WTC11 (cell line): ENCODE data around the gene TMEM145. TPM values are rescaled to one million over a fixed set of nuclear protein-coding genes. Genes with fewer than 3 reads are reported as not detected.

Experiments used
- ATAC-seq: fragments of 200-7000 bp; cut with Tn5 transposase; 2 replicates; pipeline ENCODE4 v1.10.0; 2021; ENCODE audit warnings: mild to moderate bottlenecking, moderate library complexity
- CTCF ChIA-PET: fragments of 300-600 bp; sonication (Branson Sonifier 250); formaldehyde crosslinking; loops from one replicate; lab custom pipeline; 2021; ENCODE audit warnings: antibody characterized with exemption; lab: Charles Lee
- POLR2A ChIA-PET: fragments of 350-600 bp; sonication (Branson Sonifier 250); formaldehyde crosslinking; loops from one replicate; lab custom pipeline; 2021; ENCODE audit warnings: antibody characterized with exemption; lab: Charles Lee
- DNase-seq: peaks from one replicate; pipeline ENCODE4 v3.0.0; 2021; ENCODE audit warnings: low spot score
- H3K27ac Mint-ChIP-seq: 2 replicates; pipeline ENCODE4 v1.8.0; 2021; ENCODE audit warnings: mixed read lengths
- H3K27me3 Mint-ChIP-seq: 2 replicates; pipeline ENCODE4 v1.8.0; 2021; ENCODE audit warnings: low read depth, mild to moderate bottlenecking, moderate library complexity, mixed read lengths
- H3K36me3 Mint-ChIP-seq: 2 replicates; pipeline ENCODE4 v1.8.0; 2021; ENCODE audit warnings: mixed read lengths
- H3K4me1 Mint-ChIP-seq: 2 replicates; pipeline ENCODE4 v1.8.0; 2022; ENCODE audit warnings: mixed read lengths
- H3K4me3 Mint-ChIP-seq: 2 replicates; pipeline ENCODE4 v1.8.0; 2021; ENCODE audit warnings: mild to moderate bottlenecking, moderate library complexity, mixed read lengths
- H3K9me3 Mint-ChIP-seq: 2 replicates; pipeline ENCODE4 v1.8.0; 2021; ENCODE audit warnings: mixed read lengths
- AR ChIP-seq: fragments of 250-450 bp; sonication (Bioruptor Pico); IDR thresholded peaks from 2 replicates; pipeline ENCODE4 v1.9.0; 2021; ENCODE audit warnings: mild to moderate bottlenecking
- ESRRA ChIP-seq: sonication (generic); formaldehyde crosslinking; IDR thresholded peaks from 2 replicates; pipeline ENCODE4 v1.8.1; 2022; ENCODE audit warnings: mild to moderate bottlenecking, missing genetic modification reagents, borderline replicate concordance
- ETV6 ChIP-seq: sonication (generic); formaldehyde crosslinking; IDR thresholded peaks from 2 replicates; pipeline ENCODE4 v1.8.1; 2022; ENCODE audit warnings: mild to moderate bottlenecking, missing genetic modification reagents
- FOXP1 ChIP-seq: sonication (generic); formaldehyde crosslinking; IDR thresholded peaks from 2 replicates; pipeline ENCODE4 v1.8.0; 2022; ENCODE audit warnings: missing genetic modification reagents, mild to moderate bottlenecking, moderate library complexity, borderline replicate concordance
- MXD4 ChIP-seq: fragments of 250-450 bp; sonication (Bioruptor Pico); IDR thresholded peaks from 2 replicates; pipeline ENCODE4 v1.8.0; 2021; ENCODE audit warnings: mild to moderate bottlenecking, moderate library complexity, borderline replicate concordance
- NFATC4 ChIP-seq: fragments of 250-450 bp; sonication (Bioruptor Pico); IDR thresholded peaks from 2 replicates; pipeline ENCODE4 v1.9.0; 2021; ENCODE audit warnings: mild to moderate bottlenecking
- NFYB ChIP-seq: sonication (generic); formaldehyde crosslinking; conservative IDR thresholded peaks from 2 replicates; pipeline ENCODE4 v1.8.0; 2022; ENCODE audit warnings: low read depth, missing genetic modification reagents
- NR1H2 ChIP-seq: sonication (generic); formaldehyde crosslinking; IDR thresholded peaks from 2 replicates; pipeline ENCODE4 v1.9.0; 2021; ENCODE audit warnings: mild to moderate bottlenecking, moderate library complexity, missing genetic modification reagents
- ZNF317 ChIP-seq: sonication (generic); formaldehyde crosslinking; IDR thresholded peaks from 2 replicates; pipeline ENCODE4 v1.8.1; 2023; ENCODE audit warnings: low read depth, mild to moderate bottlenecking, moderate library complexity, missing genetic modification reagents, borderline replicate concordance
- total RNA-seq: library from RNA; stranded (reverse); gene quantifications from 3 replicates; pipeline ENCODE4 v1.2.3, GENCODE V29; 2021
- TF ChIP-seq, protein P1 (sequence below): sonication (generic); formaldehyde crosslinking; IDR thresholded peaks from 2 replicates; pipeline ENCODE4 v1.8.0; 2022; ENCODE audit warnings: mild to moderate bottlenecking, missing genetic modification reagents
- TF ChIP-seq, protein P2 (sequence below): fragments of 250-450 bp; sonication (Bioruptor Pico); IDR thresholded peaks from 2 replicates; pipeline ENCODE4 v1.9.0; 2021; ENCODE audit warnings: mild to moderate bottlenecking, borderline replicate concordance
- TF ChIP-seq, protein P3 (sequence below): sonication (generic); formaldehyde crosslinking; IDR thresholded peaks from 2 replicates; pipeline ENCODE4 v1.8.1; 2022; ENCODE audit warnings: low read depth, mild to moderate bottlenecking, moderate library complexity, missing genetic modification reagents, borderline replicate concordance
- TF ChIP-seq, protein P4 (sequence below): sonication (generic); formaldehyde crosslinking; IDR thresholded peaks from 2 replicates; pipeline ENCODE4 v1.8.0; 2022; ENCODE audit warnings: mild to moderate bottlenecking, missing genetic modification reagents
- TF ChIP-seq, protein P5 (sequence below): sonication (generic); formaldehyde crosslinking; IDR thresholded peaks from 2 replicates; pipeline ENCODE4 v1.8.1; 2023; ENCODE audit warnings: mild to moderate bottlenecking, missing genetic modification reagents, moderate library complexity

TMEM145 gene
- total RNA-seq, 1 experiment from 2014 or later: 6.9 TPM

DNA sequence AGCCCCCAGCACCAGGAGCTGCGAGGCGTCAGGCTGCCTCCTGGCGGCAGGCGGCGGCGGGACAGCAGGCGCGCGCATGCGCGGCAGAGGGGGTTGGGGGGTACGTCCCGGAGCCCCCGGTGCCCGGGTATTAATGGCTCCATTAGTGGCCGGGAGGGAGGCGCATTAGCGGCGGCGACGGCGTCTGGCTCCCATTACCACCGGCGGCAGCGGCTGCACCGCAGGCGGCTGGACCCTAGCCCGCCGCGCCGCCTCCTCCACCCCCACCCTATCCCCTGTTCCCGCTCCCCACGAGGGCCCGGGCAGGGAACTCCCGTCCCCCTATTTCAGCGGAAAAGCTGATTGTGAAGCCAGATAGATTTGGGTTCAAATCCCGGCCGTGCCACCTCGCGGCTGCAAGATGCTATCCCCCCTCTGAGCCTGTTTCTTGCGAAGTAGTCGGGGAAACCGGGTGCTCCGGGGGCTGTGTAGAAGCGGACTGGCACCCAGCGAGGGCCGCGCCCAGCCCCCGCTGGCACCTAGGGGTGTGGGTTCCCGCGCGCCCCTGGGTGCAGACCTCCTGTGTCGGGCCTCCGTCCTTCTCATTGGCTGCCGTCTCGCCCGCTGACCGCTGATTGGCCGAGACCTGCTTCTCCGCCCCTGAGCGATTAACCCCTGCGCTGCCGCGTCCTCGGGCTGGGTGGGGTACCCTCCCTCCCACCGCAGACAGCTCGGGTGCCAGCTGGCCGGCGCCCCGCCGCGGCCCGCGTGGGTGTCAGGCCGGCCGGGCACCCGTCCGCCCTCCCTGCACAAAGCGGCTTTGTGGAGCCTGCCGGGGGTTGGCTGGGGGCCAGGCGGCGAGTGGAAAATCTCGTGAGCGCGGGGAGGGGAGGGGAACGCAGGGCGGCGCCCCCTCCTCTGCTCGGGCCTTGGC is 33.0 kb upstream of the TMEM145 start (continued):
- TF ChIP-seq AR: no peak

DNA sequence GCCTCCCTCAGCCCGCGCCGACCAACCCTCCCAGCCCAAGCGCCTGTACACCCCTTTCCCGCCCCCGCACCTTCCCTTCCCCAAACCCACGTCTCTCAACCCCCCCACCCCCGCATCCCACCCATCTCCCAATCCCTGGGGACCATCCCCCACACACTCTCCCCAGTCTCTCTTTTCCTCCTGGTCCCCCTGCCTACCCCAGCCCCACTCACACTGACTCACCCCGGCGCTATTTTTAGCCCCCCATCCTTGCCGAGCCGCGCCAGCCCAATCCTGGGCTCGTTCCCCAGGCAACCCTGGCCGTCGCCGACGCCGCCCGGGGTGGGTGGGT is 32.3 kb upstream of the TMEM145 start:
- peak overlapping the region; percentile 18 for H3K4me3 Mint-ChIP-seq

GRCh38 chr19:42281146-42281826 is 31.8 kb upstream of the TMEM145 start:
- Mint-ChIP-seq H3K27ac (peak overlapping the region; percentile 69; the same call in 1 of the 2 replicates), H3K9me3 (no peaks in the 10 kb centered on the region), H3K27me3 (no peaks in the 10 kb centered on the region), H3K36me3 (no peaks in the 10 kb centered on the region), H3K4me1 (peaks cover 37% of the 10 kb centered on the region), H3K4me3 (peak overlapping the region; percentile 75)
- TF ChIP-seq, protein P1, sequence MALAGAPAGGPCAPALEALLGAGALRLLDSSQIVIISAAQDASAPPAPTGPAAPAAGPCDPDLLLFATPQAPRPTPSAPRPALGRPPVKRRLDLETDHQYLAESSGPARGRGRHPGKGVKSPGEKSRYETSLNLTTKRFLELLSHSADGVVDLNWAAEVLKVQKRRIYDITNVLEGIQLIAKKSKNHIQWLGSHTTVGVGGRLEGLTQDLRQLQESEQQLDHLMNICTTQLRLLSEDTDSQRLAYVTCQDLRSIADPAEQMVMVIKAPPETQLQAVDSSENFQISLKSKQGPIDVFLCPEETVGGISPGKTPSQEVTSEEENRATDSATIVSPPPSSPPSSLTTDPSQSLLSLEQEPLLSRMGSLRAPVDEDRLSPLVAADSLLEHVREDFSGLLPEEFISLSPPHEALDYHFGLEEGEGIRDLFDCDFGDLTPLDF (CRISPR knock-in tag): no peak
- TF ChIP-seq ETV6 (CRISPR knock-in tag) (no peak), FOXP1 (no peak)
- TF ChIP-seq, protein P2, sequence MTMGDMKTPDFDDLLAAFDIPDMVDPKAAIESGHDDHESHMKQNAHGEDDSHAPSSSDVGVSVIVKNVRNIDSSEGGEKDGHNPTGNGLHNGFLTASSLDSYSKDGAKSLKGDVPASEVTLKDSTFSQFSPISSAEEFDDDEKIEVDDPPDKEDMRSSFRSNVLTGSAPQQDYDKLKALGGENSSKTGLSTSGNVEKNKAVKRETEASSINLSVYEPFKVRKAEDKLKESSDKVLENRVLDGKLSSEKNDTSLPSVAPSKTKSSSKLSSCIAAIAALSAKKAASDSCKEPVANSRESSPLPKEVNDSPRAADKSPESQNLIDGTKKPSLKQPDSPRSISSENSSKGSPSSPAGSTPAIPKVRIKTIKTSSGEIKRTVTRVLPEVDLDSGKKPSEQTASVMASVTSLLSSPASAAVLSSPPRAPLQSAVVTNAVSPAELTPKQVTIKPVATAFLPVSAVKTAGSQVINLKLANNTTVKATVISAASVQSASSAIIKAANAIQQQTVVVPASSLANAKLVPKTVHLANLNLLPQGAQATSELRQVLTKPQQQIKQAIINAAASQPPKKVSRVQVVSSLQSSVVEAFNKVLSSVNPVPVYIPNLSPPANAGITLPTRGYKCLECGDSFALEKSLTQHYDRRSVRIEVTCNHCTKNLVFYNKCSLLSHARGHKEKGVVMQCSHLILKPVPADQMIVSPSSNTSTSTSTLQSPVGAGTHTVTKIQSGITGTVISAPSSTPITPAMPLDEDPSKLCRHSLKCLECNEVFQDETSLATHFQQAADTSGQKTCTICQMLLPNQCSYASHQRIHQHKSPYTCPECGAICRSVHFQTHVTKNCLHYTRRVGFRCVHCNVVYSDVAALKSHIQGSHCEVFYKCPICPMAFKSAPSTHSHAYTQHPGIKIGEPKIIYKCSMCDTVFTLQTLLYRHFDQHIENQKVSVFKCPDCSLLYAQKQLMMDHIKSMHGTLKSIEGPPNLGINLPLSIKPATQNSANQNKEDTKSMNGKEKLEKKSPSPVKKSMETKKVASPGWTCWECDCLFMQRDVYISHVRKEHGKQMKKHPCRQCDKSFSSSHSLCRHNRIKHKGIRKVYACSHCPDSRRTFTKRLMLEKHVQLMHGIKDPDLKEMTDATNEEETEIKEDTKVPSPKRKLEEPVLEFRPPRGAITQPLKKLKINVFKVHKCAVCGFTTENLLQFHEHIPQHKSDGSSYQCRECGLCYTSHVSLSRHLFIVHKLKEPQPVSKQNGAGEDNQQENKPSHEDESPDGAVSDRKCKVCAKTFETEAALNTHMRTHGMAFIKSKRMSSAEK (CRISPR knock-in tag): no peak
- TF ChIP-seq, protein P3, sequence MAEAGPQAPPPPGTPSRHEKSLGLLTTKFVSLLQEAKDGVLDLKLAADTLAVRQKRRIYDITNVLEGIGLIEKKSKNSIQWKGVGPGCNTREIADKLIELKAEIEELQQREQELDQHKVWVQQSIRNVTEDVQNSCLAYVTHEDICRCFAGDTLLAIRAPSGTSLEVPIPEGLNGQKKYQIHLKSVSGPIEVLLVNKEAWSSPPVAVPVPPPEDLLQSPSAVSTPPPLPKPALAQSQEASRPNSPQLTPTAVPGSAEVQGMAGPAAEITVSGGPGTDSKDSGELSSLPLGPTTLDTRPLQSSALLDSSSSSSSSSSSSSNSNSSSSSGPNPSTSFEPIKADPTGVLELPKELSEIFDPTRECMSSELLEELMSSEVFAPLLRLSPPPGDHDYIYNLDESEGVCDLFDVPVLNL (CRISPR knock-in tag): no peak
- ChIA-PET CTCF (interaction anchor here (1.0 to 7.5 kb wide), 10 partner anchors 9 to 115 kb away, joined by 3 to 239 read pairs (median 8); partner anchors contain the start of genes ERF, GSK3A, PAFAH1B3 and PRR19), POLR2A (interaction anchor here (0.8 kb wide), 1 partner anchor 26 kb away, joined by 6 read pairs; no protein-coding TSS in a partner anchor)
- ATAC-seq: no peak
- no peak for DNase-seq

More for the DNA sequence above, 32.3 kb upstream of the TMEM145 start:
- no peaks in the 10 kb centered on the region for H3K9me3 Mint-ChIP-seq
- H3K4me1 Mint-ChIP-seq: peaks cover 32% of the 10 kb centered on the region
- POLR2A ChIA-PET: no interaction called here
- no peak for TF ChIP-seq NR1H2 (CRISPR knock-in tag)
- TF ChIP-seq, protein P4, sequence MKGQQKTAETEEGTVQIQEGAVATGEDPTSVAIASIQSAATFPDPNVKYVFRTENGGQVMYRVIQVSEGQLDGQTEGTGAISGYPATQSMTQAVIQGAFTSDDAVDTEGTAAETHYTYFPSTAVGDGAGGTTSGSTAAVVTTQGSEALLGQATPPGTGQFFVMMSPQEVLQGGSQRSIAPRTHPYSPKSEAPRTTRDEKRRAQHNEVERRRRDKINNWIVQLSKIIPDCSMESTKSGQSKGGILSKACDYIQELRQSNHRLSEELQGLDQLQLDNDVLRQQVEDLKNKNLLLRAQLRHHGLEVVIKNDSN (CRISPR knock-in tag): no peak
- TF ChIP-seq ESRRA (CRISPR knock-in tag): no peak
- no peak for TF ChIP-seq NFATC4 (CRISPR knock-in tag)
- TF ChIP-seq ZNF317: no peak
- TF ChIP-seq, protein P5, sequence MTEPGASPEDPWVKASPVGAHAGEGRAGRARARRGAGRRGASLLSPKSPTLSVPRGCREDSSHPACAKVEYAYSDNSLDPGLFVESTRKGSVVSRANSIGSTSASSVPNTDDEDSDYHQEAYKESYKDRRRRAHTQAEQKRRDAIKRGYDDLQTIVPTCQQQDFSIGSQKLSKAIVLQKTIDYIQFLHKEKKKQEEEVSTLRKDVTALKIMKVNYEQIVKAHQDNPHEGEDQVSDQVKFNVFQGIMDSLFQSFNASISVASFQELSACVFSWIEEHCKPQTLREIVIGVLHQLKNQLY: no peak
- TF ChIP-seq, protein P1 (CRISPR knock-in tag): no peak
- TF ChIP-seq ETV6 (CRISPR knock-in tag): no peak
- no peak for TF ChIP-seq MXD4 (CRISPR knock-in tag)
- TF ChIP-seq NFYB (CRISPR knock-in tag): no peak
- CTCF ChIA-PET: interaction anchor here (1.6 to 7.5 kb wide), 7 partner anchors 13 to 116 kb away, joined by 4 to 239 read pairs (median 14); partner anchors contain the start of genes ERF, GSK3A, PAFAH1B3 and PRR19
- ATAC-seq: no peak
- DNase-seq: no peak
- H3K27ac Mint-ChIP-seq: no peak overlapping the region
- H3K27me3 Mint-ChIP-seq: no peaks in the 10 kb centered on the region
- no peaks in the 10 kb centered on the region for H3K36me3 Mint-ChIP-seq
